Retinal pigment epithelial cell (primary cell): ENCODE results near the gene TTC7B.
A peak's percentile ranks its signal among the peaks of the same experiment; 100 is the strongest.

ENCODE experiments used
- DNase-seq: peaks from one replicate; pipeline ENCODE4 v3.0.0-alpha.2; 2010; ENCODE audit warnings: low read depth
- H3K4me3 ChIP-seq: 2 replicates; pipeline ENCODE4 v1.5.1; 2011; ENCODE audit warnings: mild to moderate bottlenecking, low read length, control low read depth, moderate library complexity
- CTCF ChIP-seq: conservative IDR thresholded peaks from 2 replicates; pipeline ENCODE4 v1.5.1; 2011; ENCODE audit warnings: low read depth, low read length, control low read depth, inconsistent platforms

TTC7B gene

DNA sequence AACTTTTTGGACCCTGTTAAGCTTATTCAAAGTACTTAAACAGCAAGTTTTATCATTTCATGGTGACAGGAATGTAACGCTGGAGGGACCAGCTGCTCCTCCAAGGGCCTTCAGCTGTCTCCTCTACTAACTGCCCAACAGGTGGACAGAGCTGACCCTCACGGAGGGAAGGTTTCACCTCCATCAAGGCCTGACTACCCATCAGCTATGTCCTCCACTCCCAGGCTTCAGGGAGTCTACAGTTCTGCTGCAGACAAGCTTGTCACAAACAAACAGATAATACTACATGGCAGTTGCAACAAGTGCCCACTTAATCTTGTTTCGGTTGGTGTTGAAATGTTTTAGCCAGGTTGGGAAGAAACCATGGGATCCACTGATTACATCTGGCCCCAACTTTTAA lies 175.1 kb downstream of the TTC7B start:
- no peak for TF ChIP-seq CTCF
- no peak overlapping the region for H3K4me3 ChIP-seq
- no peak for DNase-seq

DNA sequence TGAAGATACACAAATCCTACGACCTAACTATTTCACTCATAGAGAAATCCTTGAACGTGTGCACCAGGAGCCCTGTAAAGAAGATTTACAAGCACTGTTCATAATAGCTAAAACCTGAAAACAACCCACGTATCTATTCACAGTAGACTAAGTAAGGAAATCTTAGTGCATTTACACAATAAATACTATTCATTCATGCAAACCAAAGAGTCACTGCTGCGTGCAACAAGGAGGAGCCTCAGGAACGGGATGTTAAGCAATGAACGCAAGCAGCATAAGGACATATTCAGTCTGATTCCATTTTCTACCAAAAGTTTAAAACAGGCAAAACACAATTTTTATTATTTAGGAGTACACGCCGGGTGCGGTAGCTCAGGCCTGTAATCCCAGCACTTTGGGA lies 176.6 kb downstream of the TTC7B start:
- no peak for DNase-seq
- no peak overlapping the region for H3K4me3 ChIP-seq
- no peak for TF ChIP-seq CTCF

DNA sequence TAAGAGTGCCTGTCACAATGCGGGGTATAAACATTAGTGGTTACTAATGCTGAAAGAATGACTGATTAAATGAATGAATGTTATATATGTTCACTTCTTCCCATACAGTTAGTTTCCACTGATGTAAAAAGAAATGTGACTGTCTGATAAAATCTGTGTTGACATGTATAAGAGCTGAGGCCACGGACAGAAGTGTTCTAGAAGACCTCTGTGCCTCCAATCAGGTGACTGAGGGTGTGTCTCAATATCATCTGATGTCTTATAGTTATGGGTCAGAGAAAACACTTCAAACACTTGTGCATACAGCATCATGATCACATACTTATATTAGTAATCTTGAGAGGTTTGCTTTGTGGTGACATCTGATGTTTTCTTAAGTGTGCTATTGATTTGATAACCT lies 183.4 kb downstream of the TTC7B start:
- H3K4me3 ChIP-seq, result no peak overlapping the region
- TF ChIP-seq CTCF, result no peak
- DNase-seq, result peak; percentile 34

DNA sequence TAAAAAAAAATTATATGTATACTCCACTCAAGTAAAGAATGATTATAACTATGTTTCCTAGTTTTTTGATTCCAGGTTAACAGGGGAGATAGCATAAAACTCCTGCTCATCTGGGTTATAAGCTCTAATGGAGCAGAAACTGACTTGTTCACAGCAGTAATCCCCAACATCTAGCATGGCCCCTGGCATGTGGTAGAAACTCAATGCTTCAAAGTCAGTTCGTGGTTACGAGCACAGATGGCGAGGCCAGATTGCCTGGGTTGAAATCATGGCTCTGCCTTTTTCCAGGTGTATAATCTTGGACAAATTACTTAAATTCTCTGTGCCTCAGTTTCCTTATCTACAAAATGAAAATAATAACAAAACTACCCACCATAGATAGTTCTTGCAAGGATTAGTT lies 183.8 kb downstream of the TTC7B start:
- TF ChIP-seq CTCF, result no peak
- DNase-seq, result no peak
- no peak overlapping the region for H3K4me3 ChIP-seq

- no peak for DNase-seq
- H3K4me3 ChIP-seq, result no peak overlapping the region
- no peak for TF ChIP-seq CTCF
Observed at GRCh38 chr14:90630171-90630806, 185.9 kb downstream of the TTC7B start.

- no peak for TF ChIP-seq CTCF
- no peak overlapping the region for H3K4me3 ChIP-seq
- DNase-seq, result no peak
Observed at GRCh38 chr14:90629471-90629870, 186.8 kb downstream of the TTC7B start.

GRCh38 chr14:90628825-90629224 lies 187.4 kb downstream of the TTC7B start:
- no peak for TF ChIP-seq CTCF
- no peak overlapping the region for H3K4me3 ChIP-seq
- DNase-seq, result no peak
